Testis (tissue), 2 donors: ENCODE data around the gene PI4KA.

ENCODE experiments used
- POLR2A ChIP-seq: fragments of 450-650 bp; IDR thresholded peaks from one replicate; pipeline ENCODE4 v1.6.1; 2017; ENCODE audit warnings: antibody characterized with exemption, mild to moderate bottlenecking, moderate library complexity
- TF ChIP-seq, protein P1 (sequence below), 3 experiments: fragments of 450-650 bp in 2 of 3; fragments of 200-600 bp in 1 of 3; sonication (generic) in 1 of 3; IDR thresholded peaks; one replicate each; pipeline ENCODE4 v1.5.1; 2016 to 2019; ENCODE audit warnings: antibody characterized with exemption in 3 of 3, mild to moderate bottlenecking in 2 of 3, moderate library complexity in 1 of 3

DNA sequence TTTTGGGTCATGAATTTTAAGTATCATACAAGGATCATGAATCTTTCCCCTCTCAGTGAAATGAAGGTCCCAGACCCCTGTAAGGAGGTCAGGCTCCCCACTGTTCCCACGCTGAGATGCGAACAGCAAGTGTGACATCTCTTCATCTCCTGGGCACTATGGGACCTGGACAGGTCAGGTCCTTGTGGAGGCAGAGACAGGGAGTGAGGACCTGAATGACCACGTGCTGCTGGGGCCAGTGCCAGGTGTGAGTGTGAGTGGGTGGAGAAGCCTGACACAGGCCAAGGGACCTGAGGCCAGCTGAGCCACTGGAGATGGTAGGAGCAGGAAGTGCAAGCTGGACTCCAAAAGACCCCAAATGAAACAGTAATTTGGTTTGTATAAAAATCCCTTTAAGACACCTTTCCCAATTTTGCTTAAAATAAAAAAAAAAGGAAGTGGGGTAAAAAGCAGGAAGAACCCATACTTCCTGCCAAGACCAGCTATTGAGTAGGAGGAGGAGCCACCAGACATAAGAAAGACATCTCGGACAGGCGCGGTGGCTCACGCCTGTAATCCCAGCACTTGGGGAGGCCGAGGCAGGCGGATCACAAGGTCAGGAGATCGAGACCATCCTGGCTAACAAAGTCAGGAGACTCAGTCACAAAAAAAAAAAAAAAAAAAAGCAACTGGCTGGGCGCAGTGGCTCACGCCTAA, 120.1 kb downstream of the PI4KA start:
- TF ChIP-seq, protein P1, sequence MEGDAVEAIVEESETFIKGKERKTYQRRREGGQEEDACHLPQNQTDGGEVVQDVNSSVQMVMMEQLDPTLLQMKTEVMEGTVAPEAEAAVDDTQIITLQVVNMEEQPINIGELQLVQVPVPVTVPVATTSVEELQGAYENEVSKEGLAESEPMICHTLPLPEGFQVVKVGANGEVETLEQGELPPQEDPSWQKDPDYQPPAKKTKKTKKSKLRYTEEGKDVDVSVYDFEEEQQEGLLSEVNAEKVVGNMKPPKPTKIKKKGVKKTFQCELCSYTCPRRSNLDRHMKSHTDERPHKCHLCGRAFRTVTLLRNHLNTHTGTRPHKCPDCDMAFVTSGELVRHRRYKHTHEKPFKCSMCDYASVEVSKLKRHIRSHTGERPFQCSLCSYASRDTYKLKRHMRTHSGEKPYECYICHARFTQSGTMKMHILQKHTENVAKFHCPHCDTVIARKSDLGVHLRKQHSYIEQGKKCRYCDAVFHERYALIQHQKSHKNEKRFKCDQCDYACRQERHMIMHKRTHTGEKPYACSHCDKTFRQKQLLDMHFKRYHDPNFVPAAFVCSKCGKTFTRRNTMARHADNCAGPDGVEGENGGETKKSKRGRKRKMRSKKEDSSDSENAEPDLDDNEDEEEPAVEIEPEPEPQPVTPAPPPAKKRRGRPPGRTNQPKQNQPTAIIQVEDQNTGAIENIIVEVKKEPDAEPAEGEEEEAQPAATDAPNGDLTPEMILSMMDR (IDR thresholded peaks at IDR 0.05) = no peak
- no peak for TF ChIP-seq POLR2A
